A549 (cell line): ENCODE results near the gene RDH12. TPM values are rescaled to one million over a fixed set of nuclear protein-coding genes. Genes with fewer than 3 reads are reported as not detected.

ENCODE experiments used
- ATAC-seq, 2 experiments: fragments of 200-7000 bp in 1 of 2; fragments of >200 bp in 1 of 2; cut with Nextera tagmentation in 1 of 2; cut with Tn5 transposase in 1 of 2; 3 replicates each; pipeline versions ENCODE4 v1.8.0 to v1.9.1; 2018 to 2020; ENCODE audit warnings: mild to moderate bottlenecking in 1 of 2, moderate library complexity in 1 of 2
- CTCF ChIA-PET: fragments of 300-600 bp; sonication (Branson Sonifier 250); formaldehyde crosslinking; extraction: SDS; loops from one replicate; lab custom pipeline; 2021; ENCODE audit warnings: antibody characterized with exemption, inconsistent platforms; lab: Yijun Ruan, JAX
- POLR2A ChIA-PET: fragments of 350-600 bp; formaldehyde crosslinking; extraction: SDS; loops from one replicate; lab custom pipeline; 2021; ENCODE audit warnings: antibody characterized with exemption, inconsistent platforms; lab: Yijun Ruan, JAX
- DNase-seq, 2 experiments: peaks; one replicate each; pipeline versions ENCODE4 v3.0.0 to v3.0.0-alpha.2; 2011 to 2016; ENCODE audit warnings: low read depth in 1 of 2, low spot score in 1 of 2
- FAIRE-seq: peaks from 2 replicates; lab custom pipeline; 2011; peaks lifted over from hg19 to GRCh38; lab: Jason Lieb, UNC
- H3K27ac ChIP-seq, 2 experiments: fragments of >200 bp; sonication (Bioruptor Twin); formaldehyde crosslinking; 3 replicates each; pipeline ENCODE4 v1.5.1; 2016 to 2017
- H3K4me1 ChIP-seq: fragments of >200 bp; sonication (Bioruptor Twin); formaldehyde crosslinking; 3 replicates; pipeline ENCODE4 v1.6.1; 2016
- H3K4me2 ChIP-seq: fragments of >200 bp; sonication (Bioruptor Twin); formaldehyde crosslinking; 3 replicates; pipeline ENCODE4 v1.6.1; 2016
- H3K4me3 ChIP-seq: fragments of >200 bp; sonication (Bioruptor Twin); formaldehyde crosslinking; 3 replicates; pipeline ENCODE4 v1.5.1; 2016
- H3K9me3 ChIP-seq: fragments of >200 bp; sonication (Bioruptor Twin); formaldehyde crosslinking; 3 replicates; pipeline ENCODE4 v1.6.1; 2016
- BHLHE40 ChIP-seq: IDR thresholded peaks from 2 replicates; pipeline ENCODE4 v1.6.1; 2012; ENCODE audit warnings: low read depth, low read length, inconsistent platforms
- CBX8 ChIP-seq: fragments of 200-600 bp; sonication (generic); IDR thresholded peaks from 2 replicates; pipeline ENCODE4 v1.6.1; 2016
- CEBPB ChIP-seq, 2 experiments: fragments of >200 bp in 1 of 2; sonication (Bioruptor Twin) in 1 of 2; formaldehyde crosslinking in 1 of 2; IDR thresholded peaks; 2 replicates each; pipeline ENCODE4 v1.6.1; 2012 to 2016
- CHD2 ChIP-seq: fragments of 150-350 bp; IDR thresholded peaks from 2 replicates; pipeline ENCODE4 v1.6.1; 2014; ENCODE audit warnings: low read length; ENCODE audit not compliant: partially characterized antibody
- EHF ChIP-seq: fragments of 250-450 bp; sonication (Bioruptor Pico); IDR thresholded peaks from 2 replicates; pipeline ENCODE4 v1.5.0; 2020; ENCODE audit warnings: mild to moderate bottlenecking
- ELK1 ChIP-seq: fragments of 150-350 bp; IDR thresholded peaks from 2 replicates; pipeline ENCODE4 v1.6.1; 2014; ENCODE audit warnings: low read depth, mild to moderate bottlenecking, low read length
- FOSL2 ChIP-seq, 2 experiments: fragments of 450-650 bp in 1 of 2; fragments of >200 bp in 1 of 2; sonication (Bioruptor Twin) in 1 of 2; formaldehyde crosslinking; IDR thresholded peaks; 2 replicates each; pipeline versions ENCODE4 v1.5.0 to v1.6.1; 2016 to 2020; ENCODE audit warnings: mild to moderate bottlenecking in 1 of 2, moderate library complexity in 1 of 2
- JUNB ChIP-seq: fragments of >200 bp; sonication (Bioruptor Twin); formaldehyde crosslinking; IDR thresholded peaks from 2 replicates; pipeline ENCODE4 v1.6.1; 2016
- MAZ ChIP-seq: fragments of 150-350 bp; IDR thresholded peaks from 2 replicates; pipeline ENCODE4 v1.6.1; 2014; ENCODE audit warnings: antibody characterized with exemption, low read depth, low read length, borderline replicate concordance
- NR3C1 ChIP-seq: fragments of >200 bp; sonication (Bioruptor Twin); formaldehyde crosslinking; IDR thresholded peaks from 3 replicates; pipeline ENCODE4 v1.6.1; 2017
- PHF8 ChIP-seq: fragments of 200-600 bp; sonication (generic); IDR thresholded peaks from 2 replicates; pipeline ENCODE4 v1.6.1; 2016; ENCODE audit warnings: low read depth, mild to moderate bottlenecking, antibody characterized with exemption, moderate library complexity, borderline replicate concordance
- POLR2A ChIP-seq: IDR thresholded peaks from 2 replicates; pipeline ENCODE4 v1.6.1; 2012; ENCODE audit warnings: mild to moderate bottlenecking, low read length
- RCOR1 ChIP-seq: fragments of 150-350 bp; IDR thresholded peaks from 2 replicates; pipeline ENCODE4 v1.6.1; 2014; ENCODE audit warnings: antibody characterized with exemption, low read length, low read depth
- RFX5 ChIP-seq: fragments of 450-650 bp; IDR thresholded peaks from 2 replicates; pipeline ENCODE4 v1.7.1; 2014; ENCODE audit warnings: antibody characterized with exemption, mild to moderate bottlenecking, moderate library complexity
- RNF2 ChIP-seq: fragments of 200-600 bp; sonication (generic); IDR thresholded peaks from 2 replicates; pipeline ENCODE4 v1.6.1; 2016; ENCODE audit warnings: low read depth, mild to moderate bottlenecking, antibody characterized with exemption, moderate library complexity, borderline replicate concordance
- SREBF2 ChIP-seq: fragments of 450-650 bp; IDR thresholded peaks from 2 replicates; pipeline ENCODE4 v1.6.1; 2014; ENCODE audit warnings: mild to moderate bottlenecking, moderate library complexity
- ZC3H11A ChIP-seq: fragments of 450-650 bp; IDR thresholded peaks from 2 replicates; pipeline ENCODE4 v1.6.1; 2014; ENCODE audit warnings: antibody characterized with exemption, mild to moderate bottlenecking
- ZFP36 ChIP-seq: fragments of 450-650 bp; IDR thresholded peaks from 2 replicates; pipeline ENCODE4 v1.6.1; 2014; ENCODE audit warnings: borderline replicate concordance; ENCODE audit not compliant: partially characterized antibody
- ZNF302 ChIP-seq: fragments of 250-450 bp; sonication (Bioruptor Pico); IDR thresholded peaks from 2 replicates; pipeline ENCODE4 v1.9.0; 2021; ENCODE audit warnings: inconsistent platforms, mild to moderate bottlenecking, moderate library complexity
- WGBS: methylation state at CpG from one replicate; pipeline ENCODE4 v1.1.6; 2017; ENCODE audit errors: missing lambda C conversion rate; 5-methylcytosine and 5-hydroxymethylcytosine counted together
- polyA plus RNA-seq, 4 experiments: library from polyadenylated mRNA; depleted of rRNA in 3 of 4; stranded (reverse); fragments of >200 nt; fragmentation: RNase III in 1 of 4; extraction: RNeasy Plus Mini Kit Qiagen cat#74134 plus additional on column Dnase treatment in 1 of 4; gene quantifications; 2 replicates in 3 of 4; 3 replicates in 1 of 4; pipeline ENCODE4 v1.2.3, GENCODE V29; 2011 to 2017
- TF ChIP-seq, protein P1 (sequence below): fragments of 250-450 bp; sonication (Bioruptor Pico); IDR thresholded peaks from 2 replicates; pipeline ENCODE4 v1.5.0; 2020; ENCODE audit warnings: low read depth, mild to moderate bottlenecking, moderate library complexity
- TF ChIP-seq, protein P2 (sequence below): fragments of 200-600 bp; sonication (generic); IDR thresholded peaks from 2 replicates; pipeline ENCODE4 v1.6.1; 2016; ENCODE audit warnings: antibody characterized with exemption, mild to moderate bottlenecking, moderate library complexity
- TF ChIP-seq, protein P3 (sequence below): IDR thresholded peaks from 2 replicates; pipeline ENCODE4 v1.6.1; 2012

The RDH12 gene
- polyA plus RNA-seq, 2 of the 4 experiments (the other 2 are of a cell fraction) = 0.12 to 0.14 TPM

DNA sequence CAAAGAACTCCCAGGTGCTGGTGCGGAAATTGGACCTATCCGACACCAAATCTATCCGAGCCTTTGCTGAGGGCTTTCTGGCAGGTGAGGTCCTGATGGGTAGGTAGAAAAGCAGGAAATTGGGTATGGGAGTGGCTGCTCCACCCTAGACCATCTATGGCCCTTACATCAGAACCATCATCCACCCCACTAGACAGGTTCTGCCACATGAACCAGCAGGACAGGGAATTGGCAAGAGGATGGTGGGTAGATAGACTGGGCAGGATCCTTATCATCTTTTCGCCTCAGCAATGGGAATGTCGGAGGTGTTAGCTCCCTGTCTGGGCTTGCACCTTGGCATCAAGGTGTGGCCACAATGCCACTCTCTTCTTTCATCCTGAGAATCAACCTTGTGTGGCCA, 23.5 kb downstream of the RDH12 start (continued):
- TF ChIP-seq, protein P1, sequence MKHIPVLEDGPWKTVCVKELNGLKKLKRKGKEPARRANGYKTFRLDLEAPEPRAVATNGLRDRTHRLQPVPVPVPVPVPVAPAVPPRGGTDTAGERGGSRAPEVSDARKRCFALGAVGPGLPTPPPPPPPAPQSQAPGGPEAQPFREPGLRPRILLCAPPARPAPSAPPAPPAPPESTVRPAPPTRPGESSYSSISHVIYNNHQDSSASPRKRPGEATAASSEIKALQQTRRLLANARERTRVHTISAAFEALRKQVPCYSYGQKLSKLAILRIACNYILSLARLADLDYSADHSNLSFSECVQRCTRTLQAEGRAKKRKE (CRISPR knock-in tag) = no peak
- no peak for TF ChIP-seq CEBPB (IDR thresholded peaks at IDR 0.05)

DNA sequence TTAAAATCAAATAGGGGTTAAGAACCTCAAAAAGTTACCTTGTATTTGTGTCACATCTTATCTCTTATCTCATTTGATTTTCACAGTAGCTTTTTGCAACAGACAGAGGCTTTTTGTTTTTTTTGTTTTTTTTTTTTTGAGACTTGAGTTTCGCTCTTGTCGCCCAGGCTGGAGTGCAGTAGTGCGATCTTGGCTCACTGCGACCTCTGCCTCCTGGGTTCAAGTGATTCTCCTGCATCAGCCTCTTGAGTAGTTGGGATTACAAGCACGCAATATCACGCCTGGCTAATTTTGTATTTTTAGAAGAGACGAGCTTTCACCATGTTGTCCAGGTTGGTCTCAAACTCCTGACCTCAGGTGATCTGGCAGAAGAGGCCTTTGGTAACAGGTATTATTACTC, 25.7 kb downstream of the RDH12 start:
- Histone ChIP-seq H3K4me1 (no peaks in the 10 kb centered on the region), H3K9me3 (peaks cover 3% of the 10 kb centered on the region; the same call in 1 of the 3 replicates), H3K27ac (no peak overlapping the region), H3K4me3 (no peak overlapping the region), H3K4me2 (no peak overlapping the region)
- ChIA-PET POLR2A (no interaction called here), CTCF (interaction anchor here (0.6 to 2.6 kb wide), 4 partner anchors 9 to 142 kb away, joined by 4 to 20 read pairs (median 5); no protein-coding TSS in a partner anchor)
- DNase-seq (no peak), FAIRE-seq (no peak), ATAC-seq (no peak)
- TF ChIP-seq ZFP36 = no peak
- no peak for TF ChIP-seq POLR2A
- TF ChIP-seq CHD2 = no peak
- TF ChIP-seq CEBPB (IDR thresholded peaks at IDR 0.05) = no peak
- 85% methylated on average over 7 of the region's 7 CpGs for WGBS

GRCh38 chr14:67728258-67728657, 26.6 kb downstream of the RDH12 start:
- FAIRE-seq (no peak), DNase-seq (no peak)

More at GRCh38 chr14:67728258-67728657, 26.6 kb downstream of the RDH12 start:
- TF ChIP-seq ELK1 (no peak), EHF (CRISPR knock-in tag) (no peak), ZC3H11A (no peak), RCOR1 (no peak), MAZ (no peak), PHF8 (no peak), RFX5 (no peak), RNF2 (no peak), NR3C1 (no peak), BHLHE40 (no peak), FOSL2 (IDR thresholded peaks at IDR 0.05) (no peak), FOSL2 (CRISPR knock-in tag; IDR thresholded peaks at IDR 0.05) (no peak), JUNB (no peak), ZNF302 (CRISPR knock-in tag) (no peak), SREBF2 (no peak), CEBPB (IDR thresholded peaks at IDR 0.05) (no peak), CBX8 (no peak)
- TF ChIP-seq, protein P2, sequence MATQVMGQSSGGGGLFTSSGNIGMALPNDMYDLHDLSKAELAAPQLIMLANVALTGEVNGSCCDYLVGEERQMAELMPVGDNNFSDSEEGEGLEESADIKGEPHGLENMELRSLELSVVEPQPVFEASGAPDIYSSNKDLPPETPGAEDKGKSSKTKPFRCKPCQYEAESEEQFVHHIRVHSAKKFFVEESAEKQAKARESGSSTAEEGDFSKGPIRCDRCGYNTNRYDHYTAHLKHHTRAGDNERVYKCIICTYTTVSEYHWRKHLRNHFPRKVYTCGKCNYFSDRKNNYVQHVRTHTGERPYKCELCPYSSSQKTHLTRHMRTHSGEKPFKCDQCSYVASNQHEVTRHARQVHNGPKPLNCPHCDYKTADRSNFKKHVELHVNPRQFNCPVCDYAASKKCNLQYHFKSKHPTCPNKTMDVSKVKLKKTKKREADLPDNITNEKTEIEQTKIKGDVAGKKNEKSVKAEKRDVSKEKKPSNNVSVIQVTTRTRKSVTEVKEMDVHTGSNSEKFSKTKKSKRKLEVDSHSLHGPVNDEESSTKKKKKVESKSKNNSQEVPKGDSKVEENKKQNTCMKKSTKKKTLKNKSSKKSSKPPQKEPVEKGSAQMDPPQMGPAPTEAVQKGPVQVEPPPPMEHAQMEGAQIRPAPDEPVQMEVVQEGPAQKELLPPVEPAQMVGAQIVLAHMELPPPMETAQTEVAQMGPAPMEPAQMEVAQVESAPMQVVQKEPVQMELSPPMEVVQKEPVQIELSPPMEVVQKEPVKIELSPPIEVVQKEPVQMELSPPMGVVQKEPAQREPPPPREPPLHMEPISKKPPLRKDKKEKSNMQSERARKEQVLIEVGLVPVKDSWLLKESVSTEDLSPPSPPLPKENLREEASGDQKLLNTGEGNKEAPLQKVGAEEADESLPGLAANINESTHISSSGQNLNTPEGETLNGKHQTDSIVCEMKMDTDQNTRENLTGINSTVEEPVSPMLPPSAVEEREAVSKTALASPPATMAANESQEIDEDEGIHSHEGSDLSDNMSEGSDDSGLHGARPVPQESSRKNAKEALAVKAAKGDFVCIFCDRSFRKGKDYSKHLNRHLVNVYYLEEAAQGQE = no peak
- TF ChIP-seq, protein P3, sequence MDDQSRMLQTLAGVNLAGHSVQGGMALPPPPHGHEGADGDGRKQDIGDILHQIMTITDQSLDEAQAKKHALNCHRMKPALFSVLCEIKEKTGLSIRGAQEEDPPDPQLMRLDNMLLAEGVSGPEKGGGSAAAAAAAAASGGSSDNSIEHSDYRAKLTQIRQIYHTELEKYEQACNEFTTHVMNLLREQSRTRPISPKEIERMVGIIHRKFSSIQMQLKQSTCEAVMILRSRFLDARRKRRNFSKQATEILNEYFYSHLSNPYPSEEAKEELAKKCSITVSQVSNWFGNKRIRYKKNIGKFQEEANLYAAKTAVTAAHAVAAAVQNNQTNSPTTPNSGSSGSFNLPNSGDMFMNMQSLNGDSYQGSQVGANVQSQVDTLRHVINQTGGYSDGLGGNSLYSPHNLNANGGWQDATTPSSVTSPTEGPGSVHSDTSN = no peak
- TF ChIP-seq, protein P1 (CRISPR knock-in tag) = no peak
- TF ChIP-seq, all 56 proteins: peak for 0
- H3K4me3 ChIP-seq = no peak overlapping the region
- no peaks in the 10 kb centered on the region for H3K4me1 ChIP-seq
- ATAC-seq = no peak
- POLR2A ChIA-PET = no interaction called here
- H3K9me3 ChIP-seq = peaks cover 3% of the 10 kb centered on the region; the same call in 1 of the 3 replicates
- H3K27ac ChIP-seq = no peak overlapping the region
- CTCF ChIA-PET = interaction anchor here (1.7 to 2.6 kb wide), 3 partner anchors 9 to 24 kb away, joined by 5 to 20 read pairs (median 5); no protein-coding TSS in a partner anchor
- no peak overlapping the region for H3K4me2 ChIP-seq
